ENCODE data around the gene PDE3A.

Gene PDE3A

DNA sequence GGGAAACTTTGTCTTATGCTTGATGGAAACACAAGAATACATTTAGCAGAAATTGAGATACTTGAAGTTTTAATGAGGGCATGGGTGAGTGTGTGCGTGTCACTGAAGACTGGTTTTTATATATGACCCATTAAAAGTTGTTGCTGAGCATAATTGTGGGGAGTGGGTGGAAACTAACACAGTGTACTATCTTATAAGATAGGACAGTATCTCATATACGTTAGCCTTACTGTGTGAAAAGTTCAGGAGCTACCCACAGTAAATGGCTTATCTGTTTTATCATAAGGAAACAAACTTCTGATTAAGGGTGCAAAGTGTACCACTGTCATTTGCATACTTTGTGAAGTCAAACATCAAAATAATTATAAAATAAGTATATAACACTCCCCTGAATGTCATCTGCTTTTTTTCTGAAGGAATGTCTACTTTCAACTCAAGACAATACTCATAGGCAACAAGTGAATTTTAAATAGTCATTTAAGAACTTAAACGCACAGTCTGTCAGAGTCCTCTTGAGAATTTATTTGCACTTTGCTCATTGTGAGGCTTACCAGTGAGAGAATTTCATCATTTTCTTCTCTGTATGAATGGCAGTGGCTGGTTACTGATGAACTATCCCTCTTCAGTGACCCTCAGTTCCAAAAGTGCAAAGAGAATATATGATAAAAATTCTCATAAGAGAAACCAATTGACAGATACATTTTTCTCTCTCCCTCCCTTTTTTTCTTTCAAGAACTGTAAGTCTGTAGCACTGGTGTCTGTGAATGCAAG lies 4.2 kb downstream of the PDE3A start:
- in situ Hi-C loops (cut with MboI; ENCODE audit: low sequenced_read_pairs, unreplicated experiment), result no loop called here
- no peak for DNase-seq (ENCODE audit: low spot score)
- TF ChIP-seq, protein P1, sequence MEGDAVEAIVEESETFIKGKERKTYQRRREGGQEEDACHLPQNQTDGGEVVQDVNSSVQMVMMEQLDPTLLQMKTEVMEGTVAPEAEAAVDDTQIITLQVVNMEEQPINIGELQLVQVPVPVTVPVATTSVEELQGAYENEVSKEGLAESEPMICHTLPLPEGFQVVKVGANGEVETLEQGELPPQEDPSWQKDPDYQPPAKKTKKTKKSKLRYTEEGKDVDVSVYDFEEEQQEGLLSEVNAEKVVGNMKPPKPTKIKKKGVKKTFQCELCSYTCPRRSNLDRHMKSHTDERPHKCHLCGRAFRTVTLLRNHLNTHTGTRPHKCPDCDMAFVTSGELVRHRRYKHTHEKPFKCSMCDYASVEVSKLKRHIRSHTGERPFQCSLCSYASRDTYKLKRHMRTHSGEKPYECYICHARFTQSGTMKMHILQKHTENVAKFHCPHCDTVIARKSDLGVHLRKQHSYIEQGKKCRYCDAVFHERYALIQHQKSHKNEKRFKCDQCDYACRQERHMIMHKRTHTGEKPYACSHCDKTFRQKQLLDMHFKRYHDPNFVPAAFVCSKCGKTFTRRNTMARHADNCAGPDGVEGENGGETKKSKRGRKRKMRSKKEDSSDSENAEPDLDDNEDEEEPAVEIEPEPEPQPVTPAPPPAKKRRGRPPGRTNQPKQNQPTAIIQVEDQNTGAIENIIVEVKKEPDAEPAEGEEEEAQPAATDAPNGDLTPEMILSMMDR (IDR thresholded peaks at IDR 0.05; ENCODE audit: borderline replicate concordance, control extremely low read depth, extremely low read depth, insufficient read depth, missing control alignments), result no peak

DNA sequence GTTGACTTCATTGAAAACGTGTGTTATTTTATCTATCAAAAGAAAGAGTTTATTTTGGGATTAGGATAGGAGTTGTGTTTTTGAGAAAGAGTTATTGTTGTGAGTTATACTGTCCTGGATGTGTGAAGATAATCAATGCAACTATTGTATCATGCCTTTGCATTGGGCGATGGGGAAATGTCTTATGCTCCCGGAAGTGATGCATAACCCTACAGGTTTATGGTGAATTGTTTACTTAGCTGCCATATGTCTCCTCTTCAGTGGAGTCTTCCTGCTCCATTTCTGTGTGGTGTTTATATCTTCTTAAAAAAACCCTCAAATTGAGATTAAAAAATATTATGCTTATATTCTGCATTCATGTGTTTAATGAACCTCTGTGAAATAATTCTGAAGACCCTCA lies 6.5 kb downstream of the PDE3A start:
- TF ChIP-seq, protein P1 (IDR thresholded peaks at IDR 0.05; ENCODE audit: borderline replicate concordance, control extremely low read depth, extremely low read depth, insufficient read depth, missing control alignments), result no peak
- no peak for DNase-seq (ENCODE audit: low spot score)
- in situ Hi-C loops (cut with MboI; ENCODE audit: low sequenced_read_pairs, unreplicated experiment), result no loop called here

DNA sequence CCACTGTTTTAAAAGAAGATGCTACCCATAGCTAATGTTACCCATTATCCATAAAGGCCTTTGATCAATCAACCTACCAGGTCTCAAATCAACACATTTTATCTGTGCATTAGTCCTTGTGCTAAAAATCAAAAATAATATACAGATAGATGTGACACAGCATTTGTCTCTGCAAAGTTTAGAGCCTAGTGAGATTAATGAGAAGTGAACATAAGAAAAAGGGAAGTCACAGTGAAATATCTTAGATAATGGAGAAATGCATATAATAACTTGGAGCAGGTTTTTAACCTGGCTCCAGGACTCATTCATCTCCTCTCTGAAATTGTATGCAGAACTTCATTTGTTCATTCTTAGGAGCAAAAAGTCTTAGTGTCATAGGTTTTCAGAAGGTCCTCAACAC lies 7.2 kb downstream of the PDE3A start:
- TF ChIP-seq, protein P1 (IDR thresholded peaks at IDR 0.05; ENCODE audit: borderline replicate concordance, control extremely low read depth, extremely low read depth, insufficient read depth, missing control alignments), result no peak
- no peak for DNase-seq (ENCODE audit: low spot score)
- in situ Hi-C loops (cut with MboI; ENCODE audit: low sequenced_read_pairs, unreplicated experiment), result no loop called here

DNA sequence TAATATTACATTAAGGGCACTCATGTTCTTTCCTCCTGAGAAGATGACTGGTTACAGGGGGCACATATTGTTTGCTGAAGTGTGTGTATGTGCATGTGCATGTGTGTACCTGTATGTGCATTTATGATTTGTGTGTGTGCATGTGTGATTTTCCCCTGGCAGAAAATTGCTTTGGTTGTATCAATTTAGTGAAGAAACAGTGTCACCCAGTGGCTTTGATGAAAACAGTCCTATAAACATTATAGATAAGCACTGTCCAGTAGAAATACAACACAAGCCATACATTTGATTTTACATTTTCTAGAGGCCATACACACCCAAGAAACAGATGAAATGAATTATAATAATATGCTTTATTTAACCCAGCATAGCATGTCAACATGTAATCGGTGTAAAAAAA lies 8.6 kb downstream of the PDE3A start:
- DNase-seq (ENCODE audit: low spot score), result no peak
- in situ Hi-C loops (cut with MboI; ENCODE audit: low sequenced_read_pairs, unreplicated experiment), result no loop called here

DNA sequence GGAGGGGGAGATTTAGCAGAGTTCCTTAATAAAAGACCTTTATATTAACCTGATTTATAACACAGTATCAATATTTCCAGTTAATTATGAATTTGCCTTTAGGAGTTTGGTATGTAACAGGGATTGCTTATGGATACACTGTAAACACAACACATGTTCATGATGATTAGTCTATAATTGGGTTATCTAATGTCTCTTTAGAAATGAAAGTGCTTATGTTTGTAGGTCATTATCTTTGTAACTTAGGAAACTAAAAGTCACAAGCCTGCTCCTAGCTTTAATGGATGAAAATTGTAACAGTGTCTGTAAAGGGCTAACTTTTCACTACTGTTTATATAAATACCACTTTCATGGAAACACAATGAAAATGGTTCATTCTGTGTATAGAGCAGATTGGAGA lies 9.4 kb downstream of the PDE3A start:
- no peak for DNase-seq (ENCODE audit: low spot score)
- in situ Hi-C loops (cut with MboI; ENCODE audit: low sequenced_read_pairs, unreplicated experiment), result no loop called here
- TF ChIP-seq, protein P1 (IDR thresholded peaks at IDR 0.05; ENCODE audit: borderline replicate concordance, control extremely low read depth, extremely low read depth, insufficient read depth, missing control alignments), result no peak

More for the DNA sequence above, 8.6 kb downstream of the PDE3A start:
- TF ChIP-seq, protein P1 (IDR thresholded peaks at IDR 0.05; ENCODE audit: borderline replicate concordance, control extremely low read depth, extremely low read depth, insufficient read depth, missing control alignments), result no peak

DNA sequence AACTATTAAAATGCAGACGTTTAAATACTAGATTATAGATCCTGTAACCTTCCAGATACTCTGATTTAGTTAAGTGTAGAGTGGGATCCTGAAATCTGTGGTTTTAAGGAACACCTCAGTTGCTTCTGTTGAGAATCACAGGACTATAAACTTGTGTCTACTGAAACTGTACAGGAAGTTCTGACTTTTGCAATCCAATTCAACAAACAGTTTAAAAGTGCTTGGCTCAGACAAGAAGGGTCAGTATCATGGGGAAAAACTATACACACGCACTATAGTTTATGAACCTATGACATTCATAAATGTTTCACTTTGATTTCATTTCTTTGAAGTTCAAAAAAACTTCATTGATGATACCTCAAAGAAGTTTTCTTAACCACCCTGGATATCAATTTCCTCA lies 13.8 kb downstream of the PDE3A start:
- no peak for DNase-seq (ENCODE audit: low spot score)
- in situ Hi-C loops (cut with MboI; ENCODE audit: low sequenced_read_pairs, unreplicated experiment), result no loop called here
- TF ChIP-seq, protein P1 (IDR thresholded peaks at IDR 0.05; ENCODE audit: borderline replicate concordance, control extremely low read depth, extremely low read depth, insufficient read depth, missing control alignments), result no peak

Measured in GM13976 (cell line).